ENCODE measurements around the gene FHL1.

FHL1 gene

GRCh38 chrX:136251041-136251991, 104.0 kb downstream of the FHL1 start, which contains the start of gene MAP7D3:
TSS of gene MAP7D3 (minus strand) at chrX:136251400. CDS start at chrX:136251358, 42 bp downstream.
- peak; percentile 58 for DNase-seq (ENCODE audit: low read depth)

- DNase-seq (ENCODE audit: low read depth): no peak
Measured at GRCh38 chrX:136255541-136255940, 108.2 kb downstream of the FHL1 start.

GRCh38 chrX:136256026-136256425, 108.7 kb downstream of the FHL1 start:
- DNase-seq (ENCODE audit: low read depth): no peak

GRCh38 chrX:136258951-136259350, 111.6 kb downstream of the FHL1 start:
- DNase-seq (ENCODE audit: low read depth): no peak

- no peak for DNase-seq (ENCODE audit: low read depth)
Measured at GRCh38 chrX:136259543-136259942, 112.2 kb downstream of the FHL1 start.

- no peak for DNase-seq (ENCODE audit: low read depth)
Measured at GRCh38 chrX:136260776-136261175, 113.4 kb downstream of the FHL1 start.
